HepG2 (cell line): ENCODE measurements around the gene DGKB. TPM values are rescaled to one million over a fixed set of nuclear protein-coding genes. Genes with fewer than 3 reads are reported as not detected.

Source experiments
- ATAC-seq: fragments of 200-7000 bp; cut with Tn5 transposase; 3 replicates; pipeline ENCODE4 v1.9.1; 2020; ENCODE audit warnings: mild to moderate bottlenecking, moderate library complexity
- BruUV-seq: library from RNA; stranded (reverse); fragments of 400-500 nt; replicated peaks from 2 replicates; lab custom pipeline; 2021; lab: Mats Ljungman, UMichigan
- CTCF ChIA-PET: fragments of 300-600 bp; formaldehyde crosslinking; extraction: SDS; loops from one replicate; lab custom pipeline; 2021; ENCODE audit warnings: low total read pairs, inconsistent platforms, low intra/inter-chr PET ratio; lab: Yijun Ruan, JAX
- POLR2A ChIA-PET: fragments of 350-600 bp; sonication (Branson Sonifier 250); formaldehyde crosslinking; loops from one replicate; lab custom pipeline; 2020; ENCODE audit warnings: antibody characterized with exemption, inconsistent platforms; lab: Yijun Ruan, JAX
- DNase-seq: peaks from one replicate; pipeline ENCODE4 v3.0.0-alpha.2; 2015; ENCODE audit warnings: low spot score
- FAIRE-seq: peaks from 3 replicates; lab custom pipeline; 2011; peaks lifted over from hg19 to GRCh38; lab: Jason Lieb, UNC
- H2AFZ ChIP-seq: one replicate; pipeline ENCODE4 v1.6.1; 2011; ENCODE audit warnings: low read length, inconsistent platforms
- H3K27ac ChIP-seq: fragments of 300-600 bp; 3 replicates; pipeline ENCODE4 v1.8.0; 2011; ENCODE audit warnings: mixed run types, mild to moderate bottlenecking, mixed read lengths, low read length, inconsistent platforms; ENCODE audit not compliant: insufficient read depth; ENCODE audit errors: extremely low read length
- H3K27me3 ChIP-seq, 2 experiments: fragments of 200-600 bp in 1 of 2; 2 replicates in 1 of 2; 3 replicates in 1 of 2; pipeline versions ENCODE4 v1.6.0 to v1.8.0; 2011; ENCODE audit warnings: low read length in 2 of 2, mild to moderate bottlenecking in 2 of 2, moderate library complexity in 2 of 2, inconsistent platforms in 1 of 2; ENCODE audit not compliant: insufficient read depth in 2 of 2, control insufficient read depth in 1 of 2
- H3K36me3 ChIP-seq, 2 experiments: fragments of 200-600 bp in 1 of 2; replicated peaks in 1 of 2; 2 replicates in 1 of 2; 3 replicates in 1 of 2; pipeline versions ENCODE4 v1.5.1 to v1.8.0; 2011; ENCODE audit warnings: low read length in 2 of 2, inconsistent platforms in 1 of 2; ENCODE audit not compliant: insufficient read depth in 2 of 2, control insufficient read depth in 1 of 2
- H3K4me1 ChIP-seq: 2 replicates; pipeline ENCODE4 v1.5.1; 2012; ENCODE audit warnings: low read length, inconsistent platforms; ENCODE audit not compliant: insufficient read depth
- H3K4me2 ChIP-seq: 2 replicates; pipeline ENCODE4 v1.6.0; 2011; ENCODE audit warnings: low read depth, low read length, inconsistent platforms
- H3K4me3 ChIP-seq, 3 experiments: fragments of 200-600 bp in 1 of 3; sonication (generic), shearing (Covaris generic) in 1 of 3; replicated peaks in 1 of 3; 2 replicates each; pipeline ENCODE4 v1.5.1; 2011 to 2016; ENCODE audit warnings: low read length in 3 of 3, inconsistent platforms in 2 of 3, low read depth in 2 of 3, mild to moderate bottlenecking in 2 of 3, control low read depth in 1 of 3, mixed read lengths in 1 of 3; ENCODE audit not compliant: insufficient read depth in 1 of 3
- H3K79me2 ChIP-seq: one replicate; pipeline ENCODE4 v1.6.1; 2011; ENCODE audit warnings: low read length, inconsistent platforms; ENCODE audit not compliant: insufficient read depth
- H3K9ac ChIP-seq: 2 replicates; pipeline ENCODE4 v1.6.0; 2011; ENCODE audit warnings: mild to moderate bottlenecking, low read depth, low read length, inconsistent platforms; ENCODE audit not compliant: insufficient read depth
- H3K9me3 ChIP-seq: 2 replicates; pipeline ENCODE4 v1.5.1; 2012; ENCODE audit warnings: mild to moderate bottlenecking, low read length
- H4K20me1 ChIP-seq: 2 replicates; pipeline ENCODE4 v1.6.0; 2011; ENCODE audit warnings: inconsistent platforms, mild to moderate bottlenecking, low read length, moderate library complexity; ENCODE audit not compliant: insufficient read depth
- ATM ChIP-seq: fragments of 450-650 bp; IDR thresholded peaks from 2 replicates; pipeline ENCODE4 v1.7.1; 2017; ENCODE audit warnings: mild to moderate bottlenecking, borderline replicate concordance
- SP5 ChIP-seq: IDR thresholded peaks from 2 replicates; pipeline ENCODE4 v1.6.1; 2016; ENCODE audit warnings: low read depth, borderline replicate concordance
- WGBS: methylation state at CpG from one replicate; pipeline ENCODE4 v1.1.6; 2017; ENCODE audit warnings: low lambda C conversion rate; 5-methylcytosine and 5-hydroxymethylcytosine counted together
- in situ Hi-C: cut with HindIII; loops from 2 replicates; pipeline ENCODE4 v1.10.0; 2017; ENCODE audit warnings: low pct_unique_long_range_greater_than_20kb; ENCODE audit not compliant: extremely low pct_ligation_motif_present
- intact Hi-C: fragments of 100-400 bp; cut with micrococcal nuclease; formaldehyde crosslinking; loops from one replicate; pipeline ENCODE4 v1.10.0; 2022; ENCODE audit not compliant: unreplicated experiment
- polyA plus RNA-seq, 8 experiments: library from polyadenylated mRNA; depleted of rRNA in 3 of 8; stranded (reverse) in 7 of 8; unstranded in 1 of 8; fragments of >200 nt; fragmentation: Illumina TruSeq in 4 of 8; extraction: Trizol in 4 of 8; gene quantifications; 2 replicates each; pipeline versions ENCODE4 v1.2.1 to v1.2.3, GENCODE V29; 2011 to 2016; ENCODE audit warnings: low read depth in 4 of 8, missing spikeins in 1 of 8, mixed read lengths in 1 of 8; ENCODE audit not compliant: insufficient read depth in 1 of 8
- total RNA-seq, 5 experiments: library from RNA; depleted of rRNA; stranded (reverse); fragments of >200 nt; fragmentation: Illumina TruSeq; extraction: Trizol; gene quantifications; 2 replicates each; pipeline ENCODE4 v1.2.3, GENCODE V29; 2016; ENCODE audit warnings: low read depth in 1 of 5
- TF ChIP-seq, protein P1 (sequence below): sonication (generic); formaldehyde crosslinking; IDR thresholded peaks from 2 replicates; pipeline ENCODE4 v1.4.0; 2020; ENCODE audit warnings: missing genetic modification reagents

Gene DGKB
- total and polyA plus RNA-seq, 2 of the 13 experiments (the other 11 are each of a cell fraction or from before 2014, with no cell fraction given), result not detected

- no peak for FAIRE-seq
- no peak overlapping the region for H3K9ac ChIP-seq
- ATAC-seq, result no peak
- no peaks in the 10 kb centered on the region for H3K27me3 ChIP-seq
- intact Hi-C loops (no loop called here), in situ Hi-C loops (no loop called here)
- DNase-seq, result no peak
- no peaks in the 10 kb centered on the region for H3K79me2 ChIP-seq
- H3K9me3 ChIP-seq, result peaks cover 82% of the 10 kb centered on the region
- ChIA-PET POLR2A (no interaction called here), CTCF (no interaction called here)
- H3K4me1 ChIP-seq, result no peaks in the 10 kb centered on the region
- no peak for TF ChIP-seq SP5
- TF ChIP-seq ATM, result no peak
- TF ChIP-seq, protein P1, sequence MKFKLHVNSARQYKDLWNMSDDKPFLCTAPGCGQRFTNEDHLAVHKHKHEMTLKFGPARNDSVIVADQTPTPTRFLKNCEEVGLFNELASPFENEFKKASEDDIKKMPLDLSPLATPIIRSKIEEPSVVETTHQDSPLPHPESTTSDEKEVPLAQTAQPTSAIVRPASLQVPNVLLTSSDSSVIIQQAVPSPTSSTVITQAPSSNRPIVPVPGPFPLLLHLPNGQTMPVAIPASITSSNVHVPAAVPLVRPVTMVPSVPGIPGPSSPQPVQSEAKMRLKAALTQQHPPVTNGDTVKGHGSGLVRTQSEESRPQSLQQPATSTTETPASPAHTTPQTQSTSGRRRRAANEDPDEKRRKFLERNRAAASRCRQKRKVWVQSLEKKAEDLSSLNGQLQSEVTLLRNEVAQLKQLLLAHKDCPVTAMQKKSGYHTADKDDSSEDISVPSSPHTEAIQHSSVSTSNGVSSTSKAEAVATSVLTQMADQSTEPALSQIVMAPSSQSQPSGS (CRISPR knock-in tag), result no peak
- WGBS, result 17% methylated on average over 4 of the region's 4 CpGs
- H2AFZ ChIP-seq, result no peak overlapping the region
- H3K4me2 ChIP-seq, result no peak overlapping the region
- H4K20me1 ChIP-seq, result no peaks in the 10 kb centered on the region
- H3K27ac ChIP-seq, result no peak overlapping the region
- H3K36me3 ChIP-seq, result no peaks in the 10 kb centered on the region
- no TSS peak for BruUV-seq
- H3K4me3 ChIP-seq, result no peak overlapping the region
These were observed 807.2 kb downstream of the DGKB start for GRCh38 chr7:14095233-14095950.
